IMR-90 (cell line): ENCODE data around the gene PTPRH.

Experiments used
- BHLHE40 ChIP-seq: fragments of 150-350 bp; IDR thresholded peaks from 2 replicates; pipeline ENCODE4 v1.6.1; 2016; ENCODE audit warnings: mild to moderate bottlenecking, low read depth, low read length
- CEBPB ChIP-seq: IDR thresholded peaks from 2 replicates; pipeline ENCODE4 v1.6.1; 2012; ENCODE audit warnings: low read depth, low read length, improper control_type of control experiment
- MAFK ChIP-seq: IDR thresholded peaks from 2 replicates; pipeline ENCODE4 v1.6.1; 2012; ENCODE audit warnings: low read depth, low read length, improper control_type of control experiment
- MAZ ChIP-seq: IDR thresholded peaks from 2 replicates; pipeline ENCODE4 v1.6.1; 2012; ENCODE audit warnings: low read depth, mild to moderate bottlenecking, low read length, improper control_type of control experiment, moderate library complexity, borderline replicate concordance
- MXI1 ChIP-seq: IDR thresholded peaks from 2 replicates; pipeline ENCODE4 v1.6.1; 2012; ENCODE audit warnings: low read depth, mild to moderate bottlenecking, low read length, moderate library complexity, borderline replicate concordance
- POLR2A ChIP-seq: IDR thresholded peaks from 2 replicates; pipeline ENCODE4 v1.6.1; 2012; ENCODE audit warnings: mild to moderate bottlenecking, low read depth, low read length
- RCOR1 ChIP-seq: IDR thresholded peaks from 2 replicates; pipeline ENCODE4 v1.6.1; 2012; ENCODE audit warnings: mild to moderate bottlenecking, low read length, improper control_type of control experiment; ENCODE audit not compliant: insufficient replicate concordance
- SMC3 ChIP-seq: fragments of 150-350 bp; IDR thresholded peaks from 2 replicates; pipeline ENCODE4 v1.6.1; 2016; ENCODE audit warnings: low read depth, mild to moderate bottlenecking, antibody characterized with exemption, low read length, moderate library complexity
- TF ChIP-seq, protein P1 (sequence below): conservative IDR thresholded peaks from 2 replicates; pipeline ENCODE4 v1.5.1; 2012; ENCODE audit warnings: mild to moderate bottlenecking, low read depth, low read length, improper control_type of control experiment
- TF ChIP-seq, protein P2 (sequence below): fragments of 150-350 bp; IDR thresholded peaks from 2 replicates; pipeline ENCODE4 v1.6.1; 2017; ENCODE audit warnings: mild to moderate bottlenecking, antibody characterized with exemption, low read length, low read depth

DNA sequence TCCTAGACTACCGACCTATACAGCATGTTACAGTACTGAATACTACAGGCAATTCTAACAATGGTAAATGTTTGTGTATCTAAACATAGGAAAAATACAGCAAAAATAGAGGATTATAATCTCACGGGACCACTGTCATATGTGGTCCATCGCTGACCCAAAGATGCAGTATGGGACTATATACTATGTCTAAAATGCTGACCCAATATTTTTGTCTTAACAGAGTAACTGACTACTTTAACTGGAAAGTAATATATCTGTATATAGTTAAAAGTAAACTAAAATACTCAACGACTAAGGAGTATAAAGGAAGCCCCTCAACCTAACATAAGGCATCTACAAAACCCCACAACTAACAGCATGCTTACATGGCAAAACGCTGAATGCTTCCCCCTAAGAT is 23.7 kb upstream of the PTPRH start:
- TF ChIP-seq POLR2A (no peak), RCOR1 (no peak), MAFK (no peak), MAZ (no peak), SMC3 (no peak), BHLHE40 (no peak), MXI1 (no peak), CEBPB (no peak)
- TF ChIP-seq, protein P1, sequence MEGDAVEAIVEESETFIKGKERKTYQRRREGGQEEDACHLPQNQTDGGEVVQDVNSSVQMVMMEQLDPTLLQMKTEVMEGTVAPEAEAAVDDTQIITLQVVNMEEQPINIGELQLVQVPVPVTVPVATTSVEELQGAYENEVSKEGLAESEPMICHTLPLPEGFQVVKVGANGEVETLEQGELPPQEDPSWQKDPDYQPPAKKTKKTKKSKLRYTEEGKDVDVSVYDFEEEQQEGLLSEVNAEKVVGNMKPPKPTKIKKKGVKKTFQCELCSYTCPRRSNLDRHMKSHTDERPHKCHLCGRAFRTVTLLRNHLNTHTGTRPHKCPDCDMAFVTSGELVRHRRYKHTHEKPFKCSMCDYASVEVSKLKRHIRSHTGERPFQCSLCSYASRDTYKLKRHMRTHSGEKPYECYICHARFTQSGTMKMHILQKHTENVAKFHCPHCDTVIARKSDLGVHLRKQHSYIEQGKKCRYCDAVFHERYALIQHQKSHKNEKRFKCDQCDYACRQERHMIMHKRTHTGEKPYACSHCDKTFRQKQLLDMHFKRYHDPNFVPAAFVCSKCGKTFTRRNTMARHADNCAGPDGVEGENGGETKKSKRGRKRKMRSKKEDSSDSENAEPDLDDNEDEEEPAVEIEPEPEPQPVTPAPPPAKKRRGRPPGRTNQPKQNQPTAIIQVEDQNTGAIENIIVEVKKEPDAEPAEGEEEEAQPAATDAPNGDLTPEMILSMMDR, result no peak
- TF ChIP-seq, protein P2, sequence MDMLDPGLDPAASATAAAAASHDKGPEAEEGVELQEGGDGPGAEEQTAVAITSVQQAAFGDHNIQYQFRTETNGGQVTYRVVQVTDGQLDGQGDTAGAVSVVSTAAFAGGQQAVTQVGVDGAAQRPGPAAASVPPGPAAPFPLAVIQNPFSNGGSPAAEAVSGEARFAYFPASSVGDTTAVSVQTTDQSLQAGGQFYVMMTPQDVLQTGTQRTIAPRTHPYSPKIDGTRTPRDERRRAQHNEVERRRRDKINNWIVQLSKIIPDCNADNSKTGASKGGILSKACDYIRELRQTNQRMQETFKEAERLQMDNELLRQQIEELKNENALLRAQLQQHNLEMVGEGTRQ, result no peak
